GM12864 (cell line): ENCODE data around the gene NFAM1.

Experiments
- DNase-seq: peaks from one replicate; pipeline ENCODE4 v3.0.0-alpha.2; 2011; ENCODE audit warnings: low read depth
- H3K4me3 ChIP-seq: 2 replicates; pipeline ENCODE4 v1.5.1; 2011; ENCODE audit warnings: mild to moderate bottlenecking, low read depth, low read length, control low read depth
- CTCF ChIP-seq: IDR thresholded peaks from 2 replicates; pipeline ENCODE4 v1.5.1; 2011; ENCODE audit warnings: low read depth, mild to moderate bottlenecking, moderate library complexity, low read length, control low read depth, inconsistent platforms; ENCODE audit errors: missing control alignments

NFAM1 gene

GRCh38 chr22:42408276-42408675 is 23.9 kb downstream of the NFAM1 start:
- TF ChIP-seq CTCF: no peak
- no peak overlapping the region for H3K4me3 ChIP-seq
- DNase-seq: no peak

- no peak for TF ChIP-seq CTCF
- H3K4me3 ChIP-seq: no peak overlapping the region
- no peak for DNase-seq
Observed at GRCh38 chr22:42404266-42404665, 27.9 kb downstream of the NFAM1 start.

GRCh38 chr22:42401535-42402334 is 30.5 kb downstream of the NFAM1 start:
- no peak overlapping the region for H3K4me3 ChIP-seq
- TF ChIP-seq CTCF: no peak
- no peak for DNase-seq

GRCh38 chr22:42400811-42401534 is 31.2 kb downstream of the NFAM1 start:
- TF ChIP-seq CTCF: no peak
- no peak for DNase-seq

GRCh38 chr22:42399315-42400271 is 32.6 kb downstream of the NFAM1 start:
- no peak for DNase-seq
- H3K4me3 ChIP-seq: no peak overlapping the region

More at GRCh38 chr22:42400811-42401534, 31.2 kb downstream of the NFAM1 start:
- H3K4me3 ChIP-seq: no peak overlapping the region

More at GRCh38 chr22:42399315-42400271, 32.6 kb downstream of the NFAM1 start:
- TF ChIP-seq CTCF: no peak
